ENCODE data around the gene CHRDL1. TPM values are rescaled to one million over a fixed set of nuclear protein-coding genes. Genes with fewer than 3 reads are reported as not detected.

Gene CHRDL1
- total RNA-seq, 1 donor from 2014 or later, result 6.9 TPM

GRCh38 chrX:110791071-110791470 lies 4.5 kb downstream of the CHRDL1 start:
- TF ChIP-seq, protein P1, sequence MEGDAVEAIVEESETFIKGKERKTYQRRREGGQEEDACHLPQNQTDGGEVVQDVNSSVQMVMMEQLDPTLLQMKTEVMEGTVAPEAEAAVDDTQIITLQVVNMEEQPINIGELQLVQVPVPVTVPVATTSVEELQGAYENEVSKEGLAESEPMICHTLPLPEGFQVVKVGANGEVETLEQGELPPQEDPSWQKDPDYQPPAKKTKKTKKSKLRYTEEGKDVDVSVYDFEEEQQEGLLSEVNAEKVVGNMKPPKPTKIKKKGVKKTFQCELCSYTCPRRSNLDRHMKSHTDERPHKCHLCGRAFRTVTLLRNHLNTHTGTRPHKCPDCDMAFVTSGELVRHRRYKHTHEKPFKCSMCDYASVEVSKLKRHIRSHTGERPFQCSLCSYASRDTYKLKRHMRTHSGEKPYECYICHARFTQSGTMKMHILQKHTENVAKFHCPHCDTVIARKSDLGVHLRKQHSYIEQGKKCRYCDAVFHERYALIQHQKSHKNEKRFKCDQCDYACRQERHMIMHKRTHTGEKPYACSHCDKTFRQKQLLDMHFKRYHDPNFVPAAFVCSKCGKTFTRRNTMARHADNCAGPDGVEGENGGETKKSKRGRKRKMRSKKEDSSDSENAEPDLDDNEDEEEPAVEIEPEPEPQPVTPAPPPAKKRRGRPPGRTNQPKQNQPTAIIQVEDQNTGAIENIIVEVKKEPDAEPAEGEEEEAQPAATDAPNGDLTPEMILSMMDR (IDR thresholded peaks at IDR 0.05; ENCODE audit: unreplicated experiment), result no peak
- H3K27me3 Mint-ChIP-seq (ENCODE audit: low read depth), result peaks cover 57% of the 10 kb centered on the region
- H3K36me3 Mint-ChIP-seq, result no peaks in the 10 kb centered on the region
- H3K4me3 Mint-ChIP-seq, result no peak overlapping the region
- no peaks in the 10 kb centered on the region for H3K9me3 Mint-ChIP-seq
- peaks cover 5% of the 10 kb centered on the region for H3K4me1 Mint-ChIP-seq
- DNase-seq (ENCODE audit: low spot score in 2 of 2, unreplicated experiment in 2 of 2), result no peak
- no peak overlapping the region for H3K27ac Mint-ChIP-seq

DNA sequence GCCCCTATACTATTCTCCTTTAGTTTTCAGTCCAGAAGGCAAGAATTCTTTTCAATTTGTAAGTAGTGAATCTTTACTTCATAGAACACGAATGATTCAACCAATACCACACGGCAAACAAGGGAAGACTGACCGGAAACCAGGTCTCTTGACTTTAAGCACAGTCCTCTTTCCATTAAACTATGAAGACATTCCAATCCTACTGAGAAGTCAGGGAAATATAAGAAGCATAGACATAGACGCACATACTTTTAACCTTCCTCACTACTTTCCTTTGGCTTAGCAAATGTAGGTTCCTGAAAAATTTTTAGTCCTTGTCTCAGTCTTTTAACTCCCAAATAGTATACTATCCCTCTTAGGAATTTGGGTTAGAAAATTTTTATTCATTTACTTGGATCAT lies 9.1 kb downstream of the CHRDL1 start:
- H3K4me3 Mint-ChIP-seq, result no peak overlapping the region

GRCh38 chrX:110759785-110760184 lies 35.8 kb downstream of the CHRDL1 start:
- no peak for DNase-seq (ENCODE audit: low spot score in 2 of 2, unreplicated experiment in 2 of 2)
- Mint-ChIP-seq H3K4me3 (no peak overlapping the region), H3K9me3 (peaks cover 31% of the 10 kb centered on the region), H3K4me1 (no peaks in the 10 kb centered on the region), H3K27ac (no peak overlapping the region), H3K27me3 (ENCODE audit: low read depth) (no peaks in the 10 kb centered on the region), H3K36me3 (peaks cover 1% of the 10 kb centered on the region)
- TF ChIP-seq, protein P1 (IDR thresholded peaks at IDR 0.05; ENCODE audit: unreplicated experiment), result no peak

More for the DNA sequence above, 9.1 kb downstream of the CHRDL1 start:
- DNase-seq (ENCODE audit: low spot score in 2 of 2, unreplicated experiment in 2 of 2), result no peak
- Mint-ChIP-seq H3K36me3 (no peaks in the 10 kb centered on the region), H3K4me1 (no peaks in the 10 kb centered on the region), H3K9me3 (no peaks in the 10 kb centered on the region), H3K27me3 (ENCODE audit: low read depth) (peaks cover 28% of the 10 kb centered on the region), H3K27ac (no peak overlapping the region)
- TF ChIP-seq, protein P1 (IDR thresholded peaks at IDR 0.05; ENCODE audit: unreplicated experiment), result no peak

- no peak overlapping the region for H3K4me3 Mint-ChIP-seq
- no peaks in the 10 kb centered on the region for H3K27me3 Mint-ChIP-seq (ENCODE audit: low read depth)
- no peak overlapping the region for H3K27ac Mint-ChIP-seq
- peaks cover under 1% of the 10 kb centered on the region for H3K36me3 Mint-ChIP-seq
- no peaks in the 10 kb centered on the region for H3K4me1 Mint-ChIP-seq
- no peak for DNase-seq (ENCODE audit: low spot score in 2 of 2, unreplicated experiment in 2 of 2)
- TF ChIP-seq, protein P1 (IDR thresholded peaks at IDR 0.05; ENCODE audit: unreplicated experiment), result no peak
- H3K9me3 Mint-ChIP-seq, result peaks cover 22% of the 10 kb centered on the region
These were observed 36.7 kb downstream of the CHRDL1 start for GRCh38 chrX:110758781-110759422.

GRCh38 chrX:110755611-110756010 lies 40.0 kb downstream of the CHRDL1 start:
- H3K36me3 Mint-ChIP-seq, result no peaks in the 10 kb centered on the region
- peaks cover 18% of the 10 kb centered on the region for H3K9me3 Mint-ChIP-seq
- DNase-seq (ENCODE audit: low spot score in 2 of 2, unreplicated experiment in 2 of 2), result no peak
- no peaks in the 10 kb centered on the region for H3K27me3 Mint-ChIP-seq (ENCODE audit: low read depth)
- TF ChIP-seq, protein P1 (IDR thresholded peaks at IDR 0.05; ENCODE audit: unreplicated experiment), result no peak
- peaks cover 3% of the 10 kb centered on the region for H3K4me1 Mint-ChIP-seq
- H3K27ac Mint-ChIP-seq, result no peak overlapping the region
- H3K4me3 Mint-ChIP-seq, result no peak overlapping the region

Data from mesothelial cell of epicardium (in vitro differentiated cells).